ENCODE results near the gene RABEPK. TPM values are rescaled to one million over a fixed set of nuclear protein-coding genes. Genes with fewer than 3 reads are reported as not detected.

The RABEPK gene
- total and polyA plus RNA-seq, 4 donors = 12.7 to 23.9 (median 20.6) TPM

GRCh38 chr9:125258832-125259534 lies 58.6 kb downstream of the RABEPK start:
- no peak overlapping the region for H3K4me3 ChIP-seq (ENCODE audit: low read depth in 1 of 3, low read length in 3 of 3)
- no peak overlapping the region for H3K9ac ChIP-seq (ENCODE audit: low read depth in 1 of 2, low read length in 2 of 2)
- peaks cover 3 to 14% (median 9%) of the 10 kb centered on the region in 4 donors for H3K4me1 ChIP-seq (ENCODE audit: control insufficient read depth in 4 of 4, insufficient read depth in 4 of 4, low read length in 3 of 4)
- no peaks in the 10 kb centered on the region for H3K36me3 ChIP-seq (ENCODE audit: control insufficient read depth in 4 of 4, insufficient read depth in 3 of 4, low read depth in 1 of 4, low read length in 3 of 4)
- H3K9me3 ChIP-seq (ENCODE audit: control insufficient read depth in 4 of 4, low read length in 3 of 4) = no peaks in the 10 kb centered on the region
- H3K27me3 ChIP-seq (ENCODE audit: control insufficient read depth in 4 of 4, insufficient read depth in 4 of 4, low read length in 3 of 4) = no peaks in the 10 kb centered on the region
- WGBS = 66% methylated on average over 2 of the region's 2 CpGs
- TF ChIP-seq NR2F2 (IDR thresholded peaks at IDR 0.05) (no peak), EGR1 (IDR thresholded peaks at IDR 0.05; ENCODE audit: low read depth in 2 of 2) (no peak), FOXA2 (IDR thresholded peaks at IDR 0.05) (no peak), FOXA1 (IDR thresholded peaks at IDR 0.05) (no peak), GABPA (IDR thresholded peaks at IDR 0.05 in 1 of 2, conservative IDR thresholded peaks at IDR 0.05 in 1 of 2) (no peak), REST (IDR thresholded peaks at IDR 0.05) (no peak), TAF1 (conservative IDR thresholded peaks at IDR 0.05) (no peak), HNF4A (conservative IDR thresholded peaks at IDR 0.05) (no peak), RXRA (IDR thresholded peaks at IDR 0.05) (no peak), RAD21 (IDR thresholded peaks at IDR 0.05) (no peak), CTCF (IDR thresholded peaks at IDR 0.05; ENCODE audit: low read depth, low read length, missing input control) (no peak), HNF4G (IDR thresholded peaks at IDR 0.05) (no peak)
- H3K27ac ChIP-seq (ENCODE audit: low read depth in 1 of 2, low read length in 2 of 2) = no peak overlapping the region
- no peak for DNase-seq (ENCODE audit: low spot score)

- no peak for DNase-seq (ENCODE audit: low spot score)
- no peak for TF ChIP-seq JUND (IDR thresholded peaks at IDR 0.05)
- no peak for TF ChIP-seq RAD21 (IDR thresholded peaks at IDR 0.05)
- no peak for TF ChIP-seq ATF3 (IDR thresholded peaks at IDR 0.05)
- no peak for TF ChIP-seq SP1 (IDR thresholded peaks at IDR 0.05)
- no peak for TF ChIP-seq NR2F2 (IDR thresholded peaks at IDR 0.05)
- TF ChIP-seq MAX (IDR thresholded peaks at IDR 0.05) = no peak
- no peak for TF ChIP-seq FOXA2 (IDR thresholded peaks at IDR 0.05)
- TF ChIP-seq YY1 (IDR thresholded peaks at IDR 0.05) = no peak
- TF ChIP-seq HNF4G (IDR thresholded peaks at IDR 0.05) = no peak
- TF ChIP-seq CTCF (IDR thresholded peaks at IDR 0.05; ENCODE audit: low read depth, low read length, missing input control) = no peak
- TF ChIP-seq GABPA (IDR thresholded peaks at IDR 0.05 in 1 of 2, conservative IDR thresholded peaks at IDR 0.05 in 1 of 2) = no peak
- TF ChIP-seq FOXA1 (IDR thresholded peaks at IDR 0.05) = no peak
- no peak for TF ChIP-seq RXRA (IDR thresholded peaks at IDR 0.05)
- no peak for TF ChIP-seq REST (IDR thresholded peaks at IDR 0.05)
- H3K4me3 ChIP-seq (ENCODE audit: low read depth in 1 of 3, low read length in 3 of 3) = no peak overlapping the region
- no peak overlapping the region for H3K9ac ChIP-seq (ENCODE audit: low read depth in 1 of 2, low read length in 2 of 2)
- no peaks in the 10 kb centered on the region for H3K27me3 ChIP-seq (ENCODE audit: control insufficient read depth in 4 of 4, insufficient read depth in 4 of 4, low read length in 3 of 4)
- peaks cover 3 to 15% (median 10%) of the 10 kb centered on the region in 4 donors for H3K4me1 ChIP-seq (ENCODE audit: control insufficient read depth in 4 of 4, insufficient read depth in 4 of 4, low read length in 3 of 4)
- no peaks in the 10 kb centered on the region for H3K36me3 ChIP-seq (ENCODE audit: control insufficient read depth in 4 of 4, insufficient read depth in 3 of 4, low read depth in 1 of 4, low read length in 3 of 4)
- no peak overlapping the region for H3K27ac ChIP-seq (ENCODE audit: low read depth in 1 of 2, low read length in 2 of 2)
- no peaks in the 10 kb centered on the region for H3K9me3 ChIP-seq (ENCODE audit: control insufficient read depth in 4 of 4, low read length in 3 of 4)
Measured at GRCh38 chr9:125260561-125260960, 60.2 kb downstream of the RABEPK start.
